ENCODE measurements around the gene GABRB1. TPM values are rescaled to one million over a fixed set of nuclear protein-coding genes. Genes with fewer than 3 reads are reported as not detected.

Gene GABRB1
- total and polyA plus RNA-seq, 2 experiments from 2014 or later, result 0.26 to 0.97 TPM

DNA sequence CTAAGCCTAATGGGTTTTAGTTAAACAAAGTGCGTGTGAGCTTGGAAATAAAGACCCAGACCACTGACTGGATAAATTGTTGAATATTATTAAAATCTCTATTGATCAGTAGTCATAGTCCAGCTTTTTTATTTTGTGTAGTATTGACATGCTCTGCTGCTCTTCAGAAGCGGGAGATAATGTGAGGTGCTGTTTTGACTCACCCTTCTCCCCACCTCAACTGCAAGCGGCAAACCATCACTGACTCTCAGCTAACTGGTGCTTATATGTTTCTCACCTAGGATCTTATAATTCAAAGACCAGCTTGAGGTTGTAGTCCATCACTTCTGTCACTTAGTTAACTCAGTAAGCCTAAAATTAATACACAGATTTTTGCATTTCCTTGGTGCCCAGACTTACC lies 359.9 kb downstream of the GABRB1 start:
- DNase-seq (ENCODE audit: low spot score), result no peak
- H3K4me3 Mint-ChIP-seq, result no peak overlapping the region
- H4K20me1 ChIP-seq (replicated peaks; ENCODE audit: insufficient read depth), result no peaks in the 10 kb centered on the region
- 0 out of 2 replicates have a peak, but pooled peaks cover 5% of the 10 kb centered on the region for H3K4me1 ChIP-seq (ENCODE audit: insufficient read depth)
- no peaks in the 10 kb centered on the region for H3K27me3 Mint-ChIP-seq (ENCODE audit: insufficient read depth, low read depth, poor library complexity)
- no peak overlapping the region for H3K4me3 ChIP-seq
- ATAC-seq, result no peak
- H3K79me2 ChIP-seq (replicated peaks; ENCODE audit: insufficient read depth), result no peaks in the 10 kb centered on the region
- H3F3A ChIP-seq (replicated peaks; ENCODE audit: low read depth), result no peaks in the 10 kb centered on the region
- no peaks in the 10 kb centered on the region; the same call in 2 of the 3 replicates for H3K4me1 Mint-ChIP-seq
- no peaks in the 10 kb centered on the region for H3K36me3 ChIP-seq (ENCODE audit: insufficient read depth)
- H3K36me3 Mint-ChIP-seq (ENCODE audit: low read depth), result no peaks in the 10 kb centered on the region
- H3K9me3 Mint-ChIP-seq, result no peaks in the 10 kb centered on the region; the same call in 1 of the 3 replicates
- H2AFZ ChIP-seq, result no peak overlapping the region
- no peak overlapping the region for H3K4me2 ChIP-seq
- H3K27me3 ChIP-seq (ENCODE audit: insufficient read depth), result no peaks in the 10 kb centered on the region
- no peak overlapping the region for H3K27ac Mint-ChIP-seq
- TF ChIP-seq CREB1 (CRISPR knock-in tag; IDR thresholded peaks at IDR 0.05; ENCODE audit: low read depth) (no peak), ETS1 (IDR thresholded peaks at IDR 0.05) (no peak), JUNB (IDR thresholded peaks at IDR 0.05; ENCODE audit: unreplicated experiment) (no peak)
- TF ChIP-seq, protein P1, sequence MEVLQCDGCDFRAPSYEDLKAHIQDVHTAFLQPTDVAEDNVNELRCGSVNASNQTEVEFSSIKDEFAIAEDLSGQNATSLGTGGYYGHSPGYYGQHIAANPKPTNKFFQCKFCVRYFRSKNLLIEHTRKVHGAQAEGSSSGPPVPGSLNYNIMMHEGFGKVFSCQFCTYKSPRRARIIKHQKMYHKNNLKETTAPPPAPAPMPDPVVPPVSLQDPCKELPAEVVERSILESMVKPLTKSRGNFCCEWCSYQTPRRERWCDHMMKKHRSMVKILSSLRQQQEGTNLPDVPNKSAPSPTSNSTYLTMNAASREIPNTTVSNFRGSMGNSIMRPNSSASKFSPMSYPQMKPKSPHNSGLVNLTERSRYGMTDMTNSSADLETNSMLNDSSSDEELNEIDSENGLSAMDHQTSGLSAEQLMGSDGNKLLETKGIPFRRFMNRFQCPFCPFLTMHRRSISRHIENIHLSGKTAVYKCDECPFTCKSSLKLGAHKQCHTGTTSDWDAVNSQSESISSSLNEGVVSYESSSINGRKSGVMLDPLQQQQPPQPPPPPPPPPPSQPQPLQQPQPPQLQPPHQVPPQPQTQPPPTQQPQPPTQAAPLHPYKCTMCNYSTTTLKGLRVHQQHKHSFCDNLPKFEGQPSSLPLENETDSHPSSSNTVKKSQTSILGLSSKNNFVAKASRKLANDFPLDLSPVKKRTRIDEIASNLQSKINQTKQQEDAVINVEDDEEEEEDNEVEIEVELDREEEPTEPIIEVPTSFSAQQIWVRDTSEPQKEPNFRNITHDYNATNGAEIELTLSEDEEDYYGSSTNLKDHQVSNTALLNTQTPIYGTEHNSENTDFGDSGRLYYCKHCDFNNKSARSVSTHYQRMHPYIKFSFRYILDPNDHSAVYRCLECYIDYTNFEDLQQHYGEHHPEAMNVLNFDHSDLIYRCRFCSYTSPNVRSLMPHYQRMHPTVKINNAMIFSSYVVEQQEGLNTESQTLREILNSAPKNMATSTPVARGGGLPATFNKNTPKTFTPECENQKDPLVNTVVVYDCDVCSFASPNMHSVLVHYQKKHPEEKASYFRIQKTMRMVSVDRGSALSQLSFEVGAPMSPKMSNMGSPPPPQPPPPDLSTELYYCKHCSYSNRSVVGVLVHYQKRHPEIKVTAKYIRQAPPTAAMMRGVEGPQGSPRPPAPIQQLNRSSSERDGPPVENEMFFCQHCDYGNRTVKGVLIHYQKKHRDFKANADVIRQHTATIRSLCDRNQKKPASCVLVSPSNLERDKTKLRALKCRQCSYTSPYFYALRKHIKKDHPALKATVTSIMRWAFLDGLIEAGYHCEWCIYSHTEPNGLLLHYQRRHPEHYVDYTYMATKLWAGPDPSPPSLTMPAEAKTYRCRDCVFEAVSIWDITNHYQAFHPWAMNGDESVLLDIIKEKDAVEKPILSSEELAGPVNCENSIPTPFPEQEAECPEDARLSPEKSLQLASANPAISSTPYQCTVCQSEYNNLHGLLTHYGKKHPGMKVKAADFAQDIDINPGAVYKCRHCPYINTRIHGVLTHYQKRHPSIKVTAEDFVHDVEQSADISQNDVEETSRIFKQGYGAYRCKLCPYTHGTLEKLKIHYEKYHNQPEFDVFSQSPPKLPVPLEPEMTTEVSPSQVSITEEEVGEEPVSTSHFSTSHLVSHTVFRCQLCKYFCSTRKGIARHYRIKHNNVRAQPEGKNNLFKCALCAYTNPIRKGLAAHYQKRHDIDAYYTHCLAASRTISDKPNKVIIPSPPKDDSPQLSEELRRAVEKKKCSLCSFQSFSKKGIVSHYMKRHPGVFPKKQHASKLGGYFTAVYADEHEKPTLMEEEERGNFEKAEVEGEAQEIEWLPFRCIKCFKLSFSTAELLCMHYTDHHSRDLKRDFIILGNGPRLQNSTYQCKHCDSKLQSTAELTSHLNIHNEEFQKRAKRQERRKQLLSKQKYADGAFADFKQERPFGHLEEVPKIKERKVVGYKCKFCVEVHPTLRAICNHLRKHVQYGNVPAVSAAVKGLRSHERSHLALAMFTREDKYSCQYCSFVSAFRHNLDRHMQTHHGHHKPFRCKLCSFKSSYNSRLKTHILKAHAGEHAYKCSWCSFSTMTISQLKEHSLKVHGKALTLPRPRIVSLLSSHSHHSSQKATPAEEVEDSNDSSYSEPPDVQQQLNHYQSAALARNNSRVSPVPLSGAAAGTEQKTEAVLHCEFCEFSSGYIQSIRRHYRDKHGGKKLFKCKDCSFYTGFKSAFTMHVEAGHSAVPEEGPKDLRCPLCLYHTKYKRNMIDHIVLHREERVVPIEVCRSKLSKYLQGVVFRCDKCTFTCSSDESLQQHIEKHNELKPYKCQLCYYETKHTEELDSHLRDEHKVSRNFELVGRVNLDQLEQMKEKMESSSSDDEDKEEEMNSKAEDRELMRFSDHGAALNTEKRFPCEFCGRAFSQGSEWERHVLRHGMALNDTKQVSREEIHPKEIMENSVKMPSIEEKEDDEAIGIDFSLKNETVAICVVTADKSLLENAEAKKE (CRISPR knock-in tag; IDR thresholded peaks at IDR 0.05), result no peak
- no peaks in the 10 kb centered on the region; the same call in 1 of the 2 replicates for H3K9me2 ChIP-seq (ENCODE audit: insufficient read depth)
- H3K27ac ChIP-seq (ENCODE audit: low read depth), result no peak overlapping the region

DNA sequence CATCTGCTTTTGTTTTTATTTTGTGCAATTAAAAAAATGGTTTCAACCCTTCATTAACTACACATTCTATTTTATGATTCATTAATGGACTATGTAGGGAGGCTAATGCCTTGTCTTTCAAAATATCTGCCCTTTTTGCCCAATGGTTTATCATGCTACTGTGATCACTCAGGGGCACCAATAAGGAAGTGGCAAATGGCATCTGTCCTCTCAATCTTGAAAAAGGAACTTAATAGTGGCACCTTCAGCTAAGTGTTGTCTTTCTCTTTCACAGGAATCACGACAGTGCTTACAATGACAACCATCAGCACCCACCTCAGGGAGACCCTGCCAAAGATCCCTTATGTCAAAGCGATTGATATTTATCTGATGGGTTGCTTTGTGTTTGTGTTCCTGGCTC lies 375.0 kb downstream of the GABRB1 start:
- H3F3A ChIP-seq (replicated peaks; ENCODE audit: low read depth), result no peaks in the 10 kb centered on the region
- no peaks in the 10 kb centered on the region for H3K36me3 Mint-ChIP-seq (ENCODE audit: low read depth)
- H3K79me2 ChIP-seq (replicated peaks; ENCODE audit: insufficient read depth), result no peaks in the 10 kb centered on the region
- no peak overlapping the region for H3K4me2 ChIP-seq
- DNase-seq (ENCODE audit: low spot score), result no peak
- ATAC-seq, result no peak
- no peaks in the 10 kb centered on the region for H3K27me3 Mint-ChIP-seq (ENCODE audit: insufficient read depth, low read depth, poor library complexity)
- H3K4me3 Mint-ChIP-seq, result no peak overlapping the region
- H3K4me3 ChIP-seq, result no peak overlapping the region
- peaks cover under 1% of the 10 kb centered on the region; the same call in 1 of the 3 replicates for H3K9me3 Mint-ChIP-seq
- no peak overlapping the region for H3K27ac Mint-ChIP-seq
- H3K4me1 Mint-ChIP-seq, result peaks cover 6% of the 10 kb centered on the region; the same call in 2 of the 3 replicates
- no peaks in the 10 kb centered on the region for H3K27me3 ChIP-seq (ENCODE audit: insufficient read depth)
- no peak overlapping the region for H3K27ac ChIP-seq (ENCODE audit: low read depth)
- H3K9me2 ChIP-seq (ENCODE audit: insufficient read depth), result no peaks in the 10 kb centered on the region
- H3K4me1 ChIP-seq (ENCODE audit: insufficient read depth), result no peaks in the 10 kb centered on the region
- no peaks in the 10 kb centered on the region for H3K36me3 ChIP-seq (ENCODE audit: insufficient read depth)
- no peak overlapping the region for H2AFZ ChIP-seq
- no peaks in the 10 kb centered on the region for H4K20me1 ChIP-seq (replicated peaks; ENCODE audit: insufficient read depth)
- TF ChIP-seq, protein P2, sequence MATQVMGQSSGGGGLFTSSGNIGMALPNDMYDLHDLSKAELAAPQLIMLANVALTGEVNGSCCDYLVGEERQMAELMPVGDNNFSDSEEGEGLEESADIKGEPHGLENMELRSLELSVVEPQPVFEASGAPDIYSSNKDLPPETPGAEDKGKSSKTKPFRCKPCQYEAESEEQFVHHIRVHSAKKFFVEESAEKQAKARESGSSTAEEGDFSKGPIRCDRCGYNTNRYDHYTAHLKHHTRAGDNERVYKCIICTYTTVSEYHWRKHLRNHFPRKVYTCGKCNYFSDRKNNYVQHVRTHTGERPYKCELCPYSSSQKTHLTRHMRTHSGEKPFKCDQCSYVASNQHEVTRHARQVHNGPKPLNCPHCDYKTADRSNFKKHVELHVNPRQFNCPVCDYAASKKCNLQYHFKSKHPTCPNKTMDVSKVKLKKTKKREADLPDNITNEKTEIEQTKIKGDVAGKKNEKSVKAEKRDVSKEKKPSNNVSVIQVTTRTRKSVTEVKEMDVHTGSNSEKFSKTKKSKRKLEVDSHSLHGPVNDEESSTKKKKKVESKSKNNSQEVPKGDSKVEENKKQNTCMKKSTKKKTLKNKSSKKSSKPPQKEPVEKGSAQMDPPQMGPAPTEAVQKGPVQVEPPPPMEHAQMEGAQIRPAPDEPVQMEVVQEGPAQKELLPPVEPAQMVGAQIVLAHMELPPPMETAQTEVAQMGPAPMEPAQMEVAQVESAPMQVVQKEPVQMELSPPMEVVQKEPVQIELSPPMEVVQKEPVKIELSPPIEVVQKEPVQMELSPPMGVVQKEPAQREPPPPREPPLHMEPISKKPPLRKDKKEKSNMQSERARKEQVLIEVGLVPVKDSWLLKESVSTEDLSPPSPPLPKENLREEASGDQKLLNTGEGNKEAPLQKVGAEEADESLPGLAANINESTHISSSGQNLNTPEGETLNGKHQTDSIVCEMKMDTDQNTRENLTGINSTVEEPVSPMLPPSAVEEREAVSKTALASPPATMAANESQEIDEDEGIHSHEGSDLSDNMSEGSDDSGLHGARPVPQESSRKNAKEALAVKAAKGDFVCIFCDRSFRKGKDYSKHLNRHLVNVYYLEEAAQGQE (IDR thresholded peaks at IDR 0.05; ENCODE audit: unreplicated experiment), result no peak
- TF ChIP-seq JUNB (IDR thresholded peaks at IDR 0.05; ENCODE audit: unreplicated experiment) (no peak), NANOG (IDR thresholded peaks at IDR 0.05; ENCODE audit: borderline replicate concordance) (no peak), CREB1 (CRISPR knock-in tag; IDR thresholded peaks at IDR 0.05; ENCODE audit: low read depth) (no peak), EZH2 (IDR thresholded peaks at IDR 0.05; ENCODE audit: low read depth, unreplicated experiment) (no peak), ZNF331 (CRISPR knock-in tag; IDR thresholded peaks at IDR 0.05; ENCODE audit: low read depth) (no peak)
- TF ChIP-seq, protein P3, sequence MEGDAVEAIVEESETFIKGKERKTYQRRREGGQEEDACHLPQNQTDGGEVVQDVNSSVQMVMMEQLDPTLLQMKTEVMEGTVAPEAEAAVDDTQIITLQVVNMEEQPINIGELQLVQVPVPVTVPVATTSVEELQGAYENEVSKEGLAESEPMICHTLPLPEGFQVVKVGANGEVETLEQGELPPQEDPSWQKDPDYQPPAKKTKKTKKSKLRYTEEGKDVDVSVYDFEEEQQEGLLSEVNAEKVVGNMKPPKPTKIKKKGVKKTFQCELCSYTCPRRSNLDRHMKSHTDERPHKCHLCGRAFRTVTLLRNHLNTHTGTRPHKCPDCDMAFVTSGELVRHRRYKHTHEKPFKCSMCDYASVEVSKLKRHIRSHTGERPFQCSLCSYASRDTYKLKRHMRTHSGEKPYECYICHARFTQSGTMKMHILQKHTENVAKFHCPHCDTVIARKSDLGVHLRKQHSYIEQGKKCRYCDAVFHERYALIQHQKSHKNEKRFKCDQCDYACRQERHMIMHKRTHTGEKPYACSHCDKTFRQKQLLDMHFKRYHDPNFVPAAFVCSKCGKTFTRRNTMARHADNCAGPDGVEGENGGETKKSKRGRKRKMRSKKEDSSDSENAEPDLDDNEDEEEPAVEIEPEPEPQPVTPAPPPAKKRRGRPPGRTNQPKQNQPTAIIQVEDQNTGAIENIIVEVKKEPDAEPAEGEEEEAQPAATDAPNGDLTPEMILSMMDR (conservative IDR thresholded peaks at IDR 0.05; ENCODE audit: low read depth in 2 of 2), result no peak

Measured in GM23338 (cell line).